ENCODE results near the gene CHST4. TPM values are rescaled to one million over a fixed set of nuclear protein-coding genes. Genes with fewer than 3 reads are reported as not detected.

CHST4 gene
- total RNA-seq, 1 experiment from 2014 or later, result 0.14 TPM

DNA sequence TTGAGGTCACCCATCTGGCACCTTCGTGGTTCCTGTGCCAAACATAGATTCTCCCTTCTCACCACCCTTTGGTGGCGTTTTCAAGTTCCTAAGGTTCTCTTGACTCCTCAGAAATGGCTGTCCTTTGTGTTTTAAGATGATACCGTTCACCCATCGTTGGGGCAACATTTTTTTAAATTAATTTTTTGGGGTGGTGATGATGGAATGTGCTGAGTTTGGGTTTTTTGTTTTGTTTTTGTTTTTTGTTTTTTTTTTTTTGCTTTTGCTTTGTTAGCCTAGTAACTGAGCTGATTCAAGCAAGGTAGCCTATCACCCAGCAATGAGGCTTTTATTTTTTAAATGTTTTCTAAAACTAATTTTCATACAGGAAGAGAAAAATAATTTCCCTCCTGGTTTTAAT is 2.6 kb downstream of the CHST4 start:
- ChIA-PET CTCF (interaction anchor here (0.6 to 4.4 kb wide), 6 partner anchors 10 to 170 kb away, joined by 3 to 25 read pairs (median 8); partner anchors contain the start of gene CALB2), POLR2A (no interaction called here)
- no peaks in the 10 kb centered on the region for H3K27me3 Mint-ChIP-seq (ENCODE audit: insufficient read depth, unreplicated experiment)
- TF ChIP-seq, protein P1, sequence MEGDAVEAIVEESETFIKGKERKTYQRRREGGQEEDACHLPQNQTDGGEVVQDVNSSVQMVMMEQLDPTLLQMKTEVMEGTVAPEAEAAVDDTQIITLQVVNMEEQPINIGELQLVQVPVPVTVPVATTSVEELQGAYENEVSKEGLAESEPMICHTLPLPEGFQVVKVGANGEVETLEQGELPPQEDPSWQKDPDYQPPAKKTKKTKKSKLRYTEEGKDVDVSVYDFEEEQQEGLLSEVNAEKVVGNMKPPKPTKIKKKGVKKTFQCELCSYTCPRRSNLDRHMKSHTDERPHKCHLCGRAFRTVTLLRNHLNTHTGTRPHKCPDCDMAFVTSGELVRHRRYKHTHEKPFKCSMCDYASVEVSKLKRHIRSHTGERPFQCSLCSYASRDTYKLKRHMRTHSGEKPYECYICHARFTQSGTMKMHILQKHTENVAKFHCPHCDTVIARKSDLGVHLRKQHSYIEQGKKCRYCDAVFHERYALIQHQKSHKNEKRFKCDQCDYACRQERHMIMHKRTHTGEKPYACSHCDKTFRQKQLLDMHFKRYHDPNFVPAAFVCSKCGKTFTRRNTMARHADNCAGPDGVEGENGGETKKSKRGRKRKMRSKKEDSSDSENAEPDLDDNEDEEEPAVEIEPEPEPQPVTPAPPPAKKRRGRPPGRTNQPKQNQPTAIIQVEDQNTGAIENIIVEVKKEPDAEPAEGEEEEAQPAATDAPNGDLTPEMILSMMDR (IDR thresholded peaks at IDR 0.05; ENCODE audit: unreplicated experiment), result no peak
- H3K27ac Mint-ChIP-seq (ENCODE audit: low read depth, unreplicated experiment), result no peak overlapping the region
- no peaks in the 10 kb centered on the region for H3K9me3 Mint-ChIP-seq (ENCODE audit: unreplicated experiment)
- H3K4me3 Mint-ChIP-seq (ENCODE audit: unreplicated experiment), result no peak overlapping the region
- BruUV-seq (replicated peaks), result no TSS peak
- H3K36me3 Mint-ChIP-seq (ENCODE audit: insufficient read depth, unreplicated experiment), result no peaks in the 10 kb centered on the region
- peaks cover 10% of the 10 kb centered on the region for H3K4me1 Mint-ChIP-seq (ENCODE audit: insufficient read depth, unreplicated experiment)
- DNase-seq (ENCODE audit: unreplicated experiment), result no peak
- intact Hi-C loops (cut with micrococcal nuclease), result no loop called here

DNA sequence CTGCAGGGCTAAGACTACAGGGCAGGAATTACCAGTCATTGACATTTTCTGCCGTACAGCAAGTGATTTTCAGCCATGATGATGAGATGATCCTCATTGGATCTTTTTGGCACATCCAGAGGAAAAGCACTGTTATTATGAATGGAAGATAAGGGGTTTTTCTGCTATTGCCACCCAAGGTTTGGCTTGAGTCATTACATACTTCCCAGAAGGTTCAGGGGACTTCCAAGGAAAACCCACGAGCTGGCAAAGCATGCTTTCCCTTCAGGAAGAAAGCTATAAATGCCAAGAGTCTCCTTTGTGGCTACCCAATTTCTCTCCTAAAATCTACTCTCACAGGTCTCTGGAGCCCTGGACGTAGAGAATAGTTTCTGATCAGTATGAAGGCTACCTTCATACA is 6.1 kb downstream of the CHST4 start:
- no peaks in the 10 kb centered on the region for H3K9me3 Mint-ChIP-seq (ENCODE audit: unreplicated experiment)
- POLR2A ChIA-PET, result no interaction called here
- no peak overlapping the region for H3K4me3 Mint-ChIP-seq (ENCODE audit: unreplicated experiment)
- CTCF ChIA-PET, result interaction anchor here (0.6 to 4.4 kb wide), 4 partner anchors 28 to 320 kb away, joined by 3 to 25 read pairs (median 12); no protein-coding TSS in a partner anchor
- H3K36me3 Mint-ChIP-seq (ENCODE audit: insufficient read depth, unreplicated experiment), result no peaks in the 10 kb centered on the region
- intact Hi-C loops (cut with micrococcal nuclease), result no loop called here
- no peaks in the 10 kb centered on the region for H3K4me1 Mint-ChIP-seq (ENCODE audit: insufficient read depth, unreplicated experiment)
- DNase-seq (ENCODE audit: unreplicated experiment), result no peak
- no peaks in the 10 kb centered on the region for H3K27me3 Mint-ChIP-seq (ENCODE audit: insufficient read depth, unreplicated experiment)
- no TSS peak for BruUV-seq (replicated peaks)
- H3K27ac Mint-ChIP-seq (ENCODE audit: low read depth, unreplicated experiment), result no peak overlapping the region
- TF ChIP-seq, protein P1 (IDR thresholded peaks at IDR 0.05; ENCODE audit: unreplicated experiment), result no peak

- intact Hi-C loops (cut with micrococcal nuclease), result loop anchor here (1.0 kb wide), 2 partner anchors 36 to 125 kb away; no protein-coding TSS in a partner anchor
- CTCF ChIA-PET, result interaction anchor here (1.0 to 6.8 kb wide), 8 partner anchors 10 to 125 kb away, joined by 3 to 83 read pairs (median 4); partner anchors contain the start of gene CHST4
These were observed 10.7 kb downstream of the CHST4 start for GRCh38 chr16:71536752-71537499.

GRCh38 chr16:71537643-71538042 is 11.4 kb downstream of the CHST4 start:
- peak; percentile 69 for DNase-seq (ENCODE audit: unreplicated experiment)
- CTCF ChIA-PET, result interaction anchor here (0.6 to 6.8 kb wide), 15 partner anchors 9 to 128 kb away, joined by 3 to 83 read pairs (median 5); partner anchors contain the start of gene CHST4
- Mint-ChIP-seq H3K4me3 (ENCODE audit: unreplicated experiment) (no peak overlapping the region), H3K27ac (ENCODE audit: low read depth, unreplicated experiment) (no peak overlapping the region), H3K36me3 (ENCODE audit: insufficient read depth, unreplicated experiment) (no peaks in the 10 kb centered on the region), H3K27me3 (ENCODE audit: insufficient read depth, unreplicated experiment) (peaks cover 11% of the 10 kb centered on the region), H3K4me1 (ENCODE audit: insufficient read depth, unreplicated experiment) (no peaks in the 10 kb centered on the region), H3K9me3 (ENCODE audit: unreplicated experiment) (no peaks in the 10 kb centered on the region)
- TF ChIP-seq, protein P1 (IDR thresholded peaks at IDR 0.05; ENCODE audit: unreplicated experiment), result peak; percentile 76
- intact Hi-C loops (cut with micrococcal nuclease), result loop anchor here (1.0 kb wide), 2 partner anchors 36 to 125 kb away; no protein-coding TSS in a partner anchor
- POLR2A ChIA-PET, result no interaction called here
- BruUV-seq (replicated peaks), result no TSS peak

More at GRCh38 chr16:71536752-71537499, 10.7 kb downstream of the CHST4 start:
- H3K9me3 Mint-ChIP-seq (ENCODE audit: unreplicated experiment), result no peaks in the 10 kb centered on the region
- H3K36me3 Mint-ChIP-seq (ENCODE audit: insufficient read depth, unreplicated experiment), result no peaks in the 10 kb centered on the region
- DNase-seq (ENCODE audit: unreplicated experiment), result no peak
- no peak overlapping the region for H3K4me3 Mint-ChIP-seq (ENCODE audit: unreplicated experiment)
- TF ChIP-seq, protein P1 (IDR thresholded peaks at IDR 0.05; ENCODE audit: unreplicated experiment), result no peak
- peaks cover 11% of the 10 kb centered on the region for H3K27me3 Mint-ChIP-seq (ENCODE audit: insufficient read depth, unreplicated experiment)
- POLR2A ChIA-PET, result no interaction called here
- no peaks in the 10 kb centered on the region for H3K4me1 Mint-ChIP-seq (ENCODE audit: insufficient read depth, unreplicated experiment)
- no TSS peak for BruUV-seq (replicated peaks)
- H3K27ac Mint-ChIP-seq (ENCODE audit: low read depth, unreplicated experiment), result no peak overlapping the region
